Measurements from ENCODE around the gene INTS4.
"Not testable (repeated sequence)": the region's sequence is repeated elsewhere in the genome, so short reads cannot be mapped to it uniquely, and the experiment has no call there.

The INTS4 gene

DNA sequence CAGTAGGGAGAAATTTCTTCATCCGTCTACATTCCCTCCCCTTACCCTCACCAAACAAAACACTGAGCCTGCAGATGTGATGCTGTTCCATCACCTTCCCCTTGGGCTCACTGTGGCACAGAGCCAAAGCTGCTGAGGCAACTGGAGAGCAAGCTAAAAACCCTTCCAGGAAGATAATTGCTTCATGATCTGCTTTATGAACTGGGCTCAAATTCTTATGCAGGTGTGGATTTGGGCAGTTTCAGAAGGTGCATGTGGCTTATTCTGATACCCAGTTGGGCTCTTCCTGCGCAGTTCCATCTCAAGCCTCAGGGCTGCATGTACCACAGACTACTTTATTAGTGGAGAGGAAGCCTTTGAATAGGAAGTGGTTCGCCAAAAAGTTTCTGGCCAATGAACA lies 115.2 kb downstream of the INTS4 start:
- no peak for DNase-seq (ENCODE audit: low read depth in 2 of 2)

DNA sequence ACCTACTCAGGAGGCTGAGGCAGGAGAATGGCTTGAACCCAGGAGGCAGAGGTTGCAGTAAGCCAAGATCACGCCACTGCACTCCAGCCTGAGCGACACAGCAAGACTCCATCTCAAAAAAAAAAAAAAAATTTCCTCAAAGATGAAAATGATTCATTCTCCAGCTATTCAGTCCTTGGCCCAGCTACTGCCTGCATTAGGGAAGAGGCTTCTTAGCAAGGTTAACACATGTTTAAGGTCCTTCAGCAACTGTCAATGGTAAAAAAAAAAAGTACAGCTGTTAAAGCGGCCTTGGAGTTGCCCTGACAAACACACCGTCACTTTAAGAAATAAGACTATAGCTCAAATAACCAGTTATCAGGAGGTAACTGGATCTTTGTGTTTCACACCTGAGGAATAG lies 116.2 kb downstream of the INTS4 start:
- DNase-seq (ENCODE audit: low read depth in 2 of 2), result not testable (repeated sequence)

DNA sequence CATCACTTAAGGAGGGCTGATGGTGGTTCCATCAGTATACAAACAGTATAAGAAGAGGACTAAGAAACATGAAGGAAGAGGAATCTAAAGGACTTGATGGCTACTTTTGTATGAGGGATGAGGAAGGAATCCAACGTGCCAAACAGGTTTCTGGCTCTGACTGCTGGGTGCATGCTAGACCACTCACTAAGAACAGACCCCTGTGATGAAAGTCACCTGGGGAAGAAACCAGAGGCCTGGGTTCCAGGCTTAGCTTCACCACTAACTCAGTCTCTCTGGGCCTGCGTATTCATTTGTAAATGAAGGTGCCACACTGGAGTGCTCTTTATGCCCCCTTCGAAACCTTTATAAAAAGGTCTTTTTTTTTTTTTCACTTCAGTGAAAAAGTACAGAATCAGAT lies 118.4 kb downstream of the INTS4 start:
- DNase-seq (ENCODE audit: low read depth in 2 of 2), result no peak

DNA sequence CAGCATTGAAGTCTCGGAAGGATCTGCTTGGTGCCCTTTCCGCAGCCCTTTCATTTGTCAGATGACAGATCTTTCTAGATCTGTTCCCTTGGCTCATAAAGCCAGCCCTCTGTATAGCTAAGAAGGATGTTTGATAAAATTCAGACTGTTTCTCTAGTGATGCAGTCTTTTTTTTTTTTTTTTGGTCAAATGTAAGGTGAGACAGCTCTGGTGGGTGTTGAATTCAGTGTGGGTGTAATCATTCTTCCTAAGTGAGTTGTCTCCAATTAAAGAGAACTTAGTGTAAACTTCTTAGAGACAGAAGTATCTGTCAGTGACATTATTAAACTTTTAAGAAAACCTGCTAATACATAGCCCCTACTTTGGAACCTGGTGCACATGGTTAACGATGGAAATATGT lies 120.3 kb downstream of the INTS4 start:
- DNase-seq (ENCODE audit: low read depth in 2 of 2), result no peak

DNA sequence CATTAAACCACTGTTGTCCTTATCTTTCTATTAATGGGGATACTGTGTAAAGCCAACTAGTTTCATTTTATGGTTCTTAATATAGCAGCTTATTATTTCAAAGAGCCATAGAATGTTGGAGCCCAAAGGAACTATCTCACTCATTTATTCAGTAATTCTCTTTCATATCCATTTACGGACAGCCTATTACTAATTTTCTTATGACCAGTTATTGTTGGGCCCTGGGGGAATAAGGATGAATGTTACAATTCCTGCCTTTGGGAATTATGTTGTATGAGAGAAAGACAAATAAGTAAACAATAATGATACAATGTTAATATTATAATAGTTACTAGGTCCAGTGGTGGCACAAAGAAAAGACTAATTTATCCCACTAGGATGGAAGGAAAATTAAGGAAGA lies 121.1 kb downstream of the INTS4 start:
- no peak for DNase-seq (ENCODE audit: low read depth in 2 of 2)

DNA sequence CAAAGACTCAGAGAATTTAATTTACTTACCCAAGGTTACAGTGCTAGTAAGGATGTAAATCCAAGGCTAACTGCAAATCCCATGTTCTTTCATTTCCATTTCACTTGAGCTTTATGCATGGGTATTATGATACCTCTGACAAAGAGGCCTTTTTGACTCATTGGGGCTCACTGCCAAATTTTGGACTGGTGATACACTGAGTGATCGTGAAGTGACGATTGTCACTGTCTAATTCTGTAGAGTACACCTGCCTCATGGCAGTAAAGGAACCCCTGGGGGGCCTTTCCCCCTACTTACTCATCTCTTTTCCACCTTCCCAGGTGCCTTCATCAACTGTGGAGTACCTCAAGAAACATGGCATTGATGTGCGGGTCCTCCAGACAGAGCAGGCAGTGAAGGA lies 122.6 kb downstream of the INTS4 start:
- DNase-seq (ENCODE audit: low read depth in 2 of 2), result no peak

DNA sequence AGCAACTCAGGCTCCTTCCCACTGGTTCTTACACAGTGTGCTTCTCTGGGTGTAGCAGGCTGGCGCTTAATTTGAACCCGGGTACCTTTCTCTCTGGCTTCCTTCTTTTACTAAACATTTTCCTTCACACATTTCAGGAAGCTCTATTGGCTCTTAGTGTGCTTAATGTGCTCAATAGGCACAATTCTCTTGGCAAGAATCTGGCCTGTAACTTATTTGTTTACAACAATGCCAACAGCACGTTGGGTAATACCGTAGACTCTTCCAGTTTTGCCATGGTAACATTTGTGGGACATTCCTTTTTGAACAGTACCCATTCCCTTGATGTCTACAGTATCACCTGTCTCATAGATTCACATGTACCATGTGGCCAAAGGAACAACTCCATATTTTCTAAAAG lies 125.7 kb downstream of the INTS4 start:
- no peak for DNase-seq (ENCODE audit: low read depth in 2 of 2)

DNA sequence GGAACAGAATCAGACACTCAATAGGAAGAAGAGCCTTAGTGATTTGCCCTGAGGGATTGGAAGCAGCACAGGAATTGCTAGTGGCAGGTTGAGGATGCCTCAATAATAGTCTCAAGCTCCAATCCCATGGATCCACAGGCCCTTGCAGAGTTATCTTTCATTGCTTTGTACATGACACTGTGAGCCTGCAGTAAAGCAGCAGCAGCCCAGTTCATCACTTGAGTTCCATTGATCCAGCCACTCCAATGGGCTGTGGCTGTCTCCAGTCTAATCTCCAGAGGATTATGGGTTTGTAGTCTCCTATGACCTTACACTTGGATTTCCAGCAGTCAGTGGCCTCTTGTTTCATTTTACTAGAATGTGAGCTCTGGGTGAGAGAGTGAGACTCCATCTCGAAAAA lies 128.1 kb downstream of the INTS4 start:
- no peak for DNase-seq (ENCODE audit: low read depth in 2 of 2)

DNA sequence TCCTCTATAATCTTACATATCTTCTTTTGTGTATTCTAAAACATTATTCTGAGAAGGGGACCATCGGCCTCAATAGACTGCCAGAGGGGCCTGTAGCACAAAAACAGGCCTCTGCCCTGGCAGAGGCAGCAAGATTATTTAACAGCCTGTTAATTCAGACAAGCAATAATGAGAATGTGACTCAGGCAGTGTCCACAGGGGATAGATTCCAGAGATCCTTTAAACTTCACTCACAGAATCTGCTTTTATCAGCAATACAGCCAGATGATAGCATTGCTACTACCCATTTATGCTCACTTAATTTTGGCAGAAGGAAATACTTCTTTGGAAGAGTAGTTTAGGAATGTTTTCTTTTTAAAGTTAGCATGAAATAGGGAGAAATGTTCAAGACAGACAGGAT lies 128.7 kb downstream of the INTS4 start:
- no peak for DNase-seq (ENCODE audit: low read depth in 2 of 2)

DNA sequence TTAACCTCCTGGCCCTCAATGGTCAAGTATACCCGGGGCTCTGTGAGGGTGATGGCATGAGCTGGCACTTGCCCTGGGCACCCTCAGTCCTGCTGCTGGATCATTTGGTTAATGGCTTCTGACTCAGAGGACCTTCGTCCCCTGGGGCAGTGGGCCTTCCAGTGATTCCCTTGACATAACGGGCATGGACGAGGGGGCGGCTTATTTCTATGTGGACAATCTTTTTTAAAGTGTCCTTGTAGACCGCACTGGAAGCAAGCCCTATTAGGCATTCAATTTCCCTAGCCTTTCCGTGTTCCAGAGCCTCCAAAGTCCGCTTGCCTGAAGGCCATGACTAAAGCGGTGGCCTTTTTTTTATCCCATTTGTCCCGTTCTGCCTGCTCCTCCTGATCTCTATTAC lies 133.0 kb downstream of the INTS4 start:
- DNase-seq (ENCODE audit: low read depth in 2 of 2), result not testable (repeated sequence)

DNA sequence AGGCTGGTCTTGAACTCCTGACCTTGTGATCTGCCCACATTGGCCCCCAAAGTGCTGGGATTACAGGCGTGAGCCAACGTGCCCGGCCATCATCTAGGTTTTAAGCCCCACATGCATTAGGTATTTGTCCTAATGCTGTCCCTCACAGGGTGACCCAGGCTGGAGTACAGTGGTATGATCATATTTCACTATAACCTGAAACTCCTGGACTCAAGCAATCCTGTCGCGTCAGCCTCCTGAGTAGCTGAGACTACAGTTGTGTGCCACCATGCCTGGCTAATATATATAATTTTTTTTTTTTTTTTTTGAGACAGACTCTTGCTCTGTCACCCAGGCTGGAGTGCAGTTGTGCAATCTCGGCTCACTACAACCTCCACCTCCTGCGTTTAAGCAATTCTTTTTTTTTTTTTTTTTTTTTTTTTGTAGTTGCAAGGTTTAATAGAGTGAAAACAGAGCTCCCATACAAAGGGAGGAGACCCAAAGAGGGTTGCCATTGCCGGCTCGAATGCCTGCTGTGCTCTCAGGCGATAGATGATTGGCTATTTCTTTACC lies 136.5 kb downstream of the INTS4 start:
- DNase-seq (ENCODE audit: low read depth in 2 of 2), result not testable (repeated sequence)

DNA sequence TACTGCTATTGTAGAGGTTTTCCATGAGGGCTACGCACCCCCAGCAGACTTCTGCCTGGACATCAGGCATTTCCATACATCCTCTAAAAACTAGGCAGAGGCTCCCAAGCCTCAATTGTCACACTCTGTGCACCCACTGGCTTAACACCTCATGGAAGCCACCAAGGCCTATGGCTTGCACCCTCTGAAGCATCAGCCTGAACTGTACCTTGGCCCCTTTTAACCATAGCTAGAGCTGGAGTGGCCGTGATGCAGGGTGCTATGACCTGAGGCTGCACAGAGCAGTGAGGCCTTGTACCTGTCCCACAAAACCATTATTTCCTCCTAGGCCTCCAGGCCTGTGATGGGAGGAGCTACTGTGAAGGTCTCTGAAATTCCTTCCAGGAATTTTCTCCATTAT lies 139.6 kb downstream of the INTS4 start:
- DNase-seq (ENCODE audit: low read depth in 2 of 2), result no peak

DNA sequence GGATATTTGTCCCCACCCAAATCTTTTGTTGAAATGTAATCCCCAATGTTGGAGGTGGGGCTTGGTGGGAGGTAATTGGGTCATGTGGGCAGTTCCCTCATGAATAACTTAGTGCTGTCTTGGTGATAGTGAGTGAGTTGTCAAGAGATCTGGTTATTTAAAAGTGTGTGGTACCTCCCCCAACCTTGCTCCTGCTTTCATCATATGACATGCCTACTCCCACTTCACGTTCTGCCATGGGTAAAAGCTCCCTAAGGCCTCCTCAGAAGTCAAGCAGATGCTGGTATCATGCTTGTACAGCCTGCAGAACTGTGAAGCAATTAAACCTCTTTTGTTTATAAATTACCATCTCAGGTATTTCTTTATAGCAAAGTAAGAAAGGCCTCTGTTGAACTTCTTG lies 143.0 kb downstream of the INTS4 start:
- DNase-seq (ENCODE audit: low read depth in 2 of 2), result no peak

DNA sequence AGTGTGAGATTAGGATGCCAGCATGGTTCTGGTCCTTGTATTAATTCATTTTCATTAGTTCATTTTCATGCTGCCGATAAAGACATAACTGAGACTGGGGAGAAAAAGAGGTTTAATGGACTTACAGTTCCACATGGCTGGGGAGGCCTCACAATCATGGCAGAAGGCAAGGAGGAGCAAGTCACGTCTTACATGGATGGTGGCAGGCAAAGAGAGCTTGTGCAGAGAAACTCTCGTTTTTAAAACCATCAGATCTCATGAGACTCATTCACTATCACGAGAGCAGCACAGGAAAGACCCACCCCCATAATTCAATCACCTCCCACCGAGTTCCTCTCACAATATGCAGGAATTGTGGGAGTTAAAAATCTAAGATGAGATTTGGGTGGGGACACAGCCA lies 150.8 kb downstream of the INTS4 start:
- DNase-seq (ENCODE audit: low read depth in 2 of 2), result not testable (repeated sequence)

DNA sequence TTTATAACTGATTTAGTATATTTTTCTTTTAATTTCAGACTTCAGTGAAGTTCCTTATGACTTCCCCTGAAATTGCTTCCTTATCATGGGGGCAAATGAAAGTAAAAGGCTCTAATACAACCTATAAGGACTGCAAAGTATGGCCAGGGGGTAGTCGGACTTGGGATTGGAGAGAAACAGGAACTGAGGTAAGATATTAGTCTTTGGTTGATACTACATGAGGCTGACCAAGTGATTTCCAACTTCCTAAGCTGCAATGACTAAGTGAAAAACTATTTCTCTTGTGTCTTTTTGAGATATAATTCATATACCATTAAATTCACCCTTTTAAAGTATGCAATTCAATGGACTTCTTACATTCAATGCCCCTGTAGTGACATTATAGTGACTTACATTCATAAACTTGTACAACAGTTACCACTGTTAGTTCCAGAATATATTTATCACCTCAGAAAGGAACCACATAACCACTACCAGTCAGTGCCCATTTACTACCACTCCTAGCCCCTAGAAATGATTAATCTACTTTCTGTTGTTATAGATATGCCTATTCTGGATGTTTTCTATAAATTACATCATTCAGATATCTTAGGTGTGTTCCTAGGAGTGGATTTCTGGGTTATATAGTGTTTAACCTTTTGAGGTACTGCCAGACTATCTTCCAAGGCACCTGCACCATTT lies 151.9 kb downstream of the INTS4 start:
- DNase-seq (ENCODE audit: low read depth in 2 of 2), result no peak

DNA sequence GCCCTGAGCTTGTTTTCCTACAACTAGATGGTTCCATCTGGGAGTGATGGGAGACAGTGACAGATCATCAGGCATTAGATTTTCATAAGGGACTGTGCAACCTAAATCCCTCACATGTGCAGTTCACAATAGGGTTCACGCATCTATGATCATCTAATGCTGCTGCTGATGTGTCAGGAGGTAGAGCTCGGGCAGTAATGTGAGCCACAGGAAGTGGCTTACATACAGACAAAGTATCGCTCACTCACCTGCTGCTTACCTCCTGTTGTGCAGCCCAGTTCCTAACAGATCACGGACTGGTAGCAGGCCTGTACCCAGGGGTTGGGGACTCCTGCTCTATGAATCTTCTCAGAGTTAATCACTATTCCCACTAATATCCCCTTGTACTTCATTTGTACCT lies 161.2 kb downstream of the INTS4 start:
- DNase-seq (ENCODE audit: low read depth in 2 of 2), result no peak

DNA sequence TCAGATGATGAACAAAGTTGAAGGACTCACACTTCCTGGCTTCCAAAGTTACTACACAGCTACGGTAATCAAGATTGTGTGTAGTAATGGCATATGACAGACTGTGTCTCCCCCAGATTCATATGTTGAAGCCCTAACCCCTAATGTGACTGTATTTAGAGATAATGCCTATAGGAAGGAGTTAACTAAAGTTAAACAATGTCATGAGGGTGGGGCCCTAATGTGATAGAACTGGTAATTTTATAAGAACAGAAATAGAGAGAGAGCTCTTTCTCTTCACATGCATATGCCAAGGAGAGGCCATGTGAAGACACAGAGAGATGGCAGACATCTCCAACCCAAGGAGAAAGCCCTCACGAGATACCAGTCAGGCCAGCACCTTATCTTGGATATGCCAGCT lies 165.5 kb downstream of the INTS4 start:
- DNase-seq (ENCODE audit: low read depth in 2 of 2), result no peak

Measured in stimulated activated CD8-positive, alpha-beta memory T cell treated with anti-CD3 and anti-CD28 coated beads, Interleukin-2, amount 100 ng/mL, for 48 hours (primary cell).